GM18526 (cell line): ENCODE data around the gene ADAMTS17.

Source experiments
- POLR2A ChIP-seq: IDR thresholded peaks from 3 replicates; pipeline ENCODE4 v1.6.1; 2011; ENCODE audit not compliant: insufficient read length; ENCODE audit errors: extremely low read depth

Gene ADAMTS17

DNA sequence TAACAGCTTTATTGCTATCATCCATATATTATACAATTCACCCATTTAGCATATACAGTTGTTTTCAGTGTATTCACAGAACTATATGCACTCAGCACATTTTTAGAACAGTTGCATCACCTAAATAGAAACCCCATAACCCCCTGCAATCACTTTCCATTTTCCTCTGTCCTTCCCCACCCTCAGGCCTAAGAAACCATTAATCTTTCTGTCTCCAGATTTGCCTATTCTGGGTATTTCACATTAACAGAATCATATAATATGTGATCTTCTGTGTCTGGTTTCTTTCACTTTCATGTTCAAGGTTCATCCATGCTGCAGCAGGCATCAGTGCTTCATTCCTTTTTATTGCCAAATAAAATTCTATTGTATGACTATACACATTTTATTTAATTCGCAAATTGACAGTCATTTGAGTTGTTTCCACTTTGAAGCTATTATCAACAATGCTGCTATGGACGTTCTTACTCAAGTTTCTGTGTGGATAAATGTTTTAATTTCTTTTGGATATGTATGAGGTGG is 39.8 kb downstream of the ADAMTS17 start:
- TF ChIP-seq POLR2A, result no peak

DNA sequence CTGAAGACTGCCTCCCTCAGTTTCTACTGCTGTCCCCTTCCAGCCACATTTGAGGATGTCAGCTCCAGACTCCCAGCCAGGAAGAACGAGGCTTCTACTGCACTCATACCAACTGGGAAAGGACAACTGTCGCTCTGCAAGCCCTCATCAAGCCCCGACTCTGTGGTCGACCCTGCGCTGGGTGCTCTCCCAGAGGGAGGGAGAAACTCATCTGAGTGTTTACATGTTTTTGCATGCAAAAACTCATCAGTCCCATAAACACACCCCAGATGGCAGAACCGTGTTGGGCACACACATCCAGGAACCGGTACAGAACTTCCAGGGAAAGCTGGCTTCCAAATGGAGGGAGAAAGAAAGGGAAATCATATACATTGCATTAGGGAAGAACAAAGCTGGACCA is 43.5 kb downstream of the ADAMTS17 start:
- no peak for TF ChIP-seq POLR2A

DNA sequence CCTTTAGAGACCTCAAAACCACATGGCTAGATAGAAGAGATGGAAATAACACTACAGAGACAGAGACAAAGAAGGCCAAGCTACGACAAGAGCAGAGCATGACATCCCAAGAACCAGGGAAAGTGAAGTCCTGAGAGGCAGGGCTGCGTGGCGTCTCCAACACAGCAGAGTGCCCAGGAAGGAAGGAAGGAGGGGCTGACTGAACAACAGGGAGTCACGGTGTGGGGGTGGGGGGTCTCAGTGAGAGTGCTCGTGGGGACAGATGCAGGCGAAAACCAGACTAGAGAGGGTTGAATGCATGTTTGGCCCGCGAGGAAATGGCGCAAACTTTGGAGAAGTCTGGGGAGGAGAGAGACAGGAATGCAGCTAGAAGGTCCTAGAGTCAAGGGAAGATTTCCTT is 44.0 kb downstream of the ADAMTS17 start:
- no peak for TF ChIP-seq POLR2A

DNA sequence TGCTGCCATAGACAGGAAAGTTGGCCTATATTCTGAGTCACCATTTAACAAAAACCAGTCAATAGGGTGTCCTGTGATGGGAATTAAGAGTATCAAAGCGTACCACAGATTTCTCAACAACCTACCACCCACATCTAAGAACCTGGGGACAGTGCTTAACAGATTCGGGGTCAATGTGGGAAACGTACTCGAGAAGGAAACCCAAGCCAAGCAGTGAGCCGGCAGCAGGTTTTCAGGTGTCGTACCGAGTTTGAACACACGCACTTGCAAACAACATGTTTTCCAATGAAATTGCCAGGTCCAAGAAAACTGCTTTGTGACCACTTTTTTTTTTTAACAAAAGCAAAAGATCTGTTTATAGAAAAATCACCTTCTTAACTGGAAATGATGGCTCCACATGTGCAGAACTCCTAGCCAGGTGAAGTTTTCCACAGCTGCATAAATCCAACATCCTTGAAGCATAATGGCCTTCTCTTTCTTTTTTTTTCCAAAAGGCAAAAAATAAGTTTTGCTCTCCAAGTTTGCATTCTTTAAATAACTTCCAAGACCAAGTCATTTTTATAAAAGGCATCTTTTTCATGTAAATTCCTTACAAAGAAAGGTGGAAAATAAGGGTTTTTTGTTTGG is 45.7 kb downstream of the ADAMTS17 start:
- no peak for TF ChIP-seq POLR2A

DNA sequence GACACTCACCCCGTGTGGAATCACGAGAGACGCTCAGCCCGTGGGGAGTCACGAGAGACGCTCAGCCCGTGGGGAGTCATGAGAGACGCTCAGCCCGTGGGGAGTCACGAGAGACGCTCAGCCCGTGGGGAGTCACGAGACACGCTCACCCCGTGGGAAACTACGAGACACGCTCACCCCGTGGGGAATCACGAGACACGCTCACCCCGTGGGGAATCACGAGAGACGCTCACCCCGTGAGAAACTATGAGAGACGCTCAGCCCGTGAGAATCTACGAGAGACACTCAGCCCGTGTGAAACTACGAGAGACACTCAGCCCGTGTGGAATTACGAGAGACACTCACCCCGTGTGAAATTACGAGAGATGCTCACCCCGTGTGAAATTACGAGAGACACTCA is 49.8 kb downstream of the ADAMTS17 start:
- TF ChIP-seq POLR2A, result no peak

DNA sequence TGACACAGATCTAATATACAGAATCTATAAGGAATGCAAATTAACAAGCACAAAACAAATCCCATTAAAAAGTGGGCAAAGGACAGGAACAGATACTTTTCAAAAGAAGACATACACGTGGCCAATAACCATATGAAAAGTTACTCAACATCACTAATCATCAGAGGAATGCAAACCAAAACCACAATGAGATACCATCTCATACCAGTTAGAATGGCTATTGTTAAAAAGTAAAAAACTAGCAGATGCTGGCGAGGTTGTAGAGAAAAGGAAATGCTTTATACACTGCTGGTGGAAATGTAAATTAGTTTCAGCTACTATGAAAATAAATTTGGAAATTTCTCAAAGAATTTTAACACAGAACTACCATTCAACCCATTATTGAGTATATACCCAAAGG is 50.7 kb downstream of the ADAMTS17 start:
- no peak for TF ChIP-seq POLR2A

DNA sequence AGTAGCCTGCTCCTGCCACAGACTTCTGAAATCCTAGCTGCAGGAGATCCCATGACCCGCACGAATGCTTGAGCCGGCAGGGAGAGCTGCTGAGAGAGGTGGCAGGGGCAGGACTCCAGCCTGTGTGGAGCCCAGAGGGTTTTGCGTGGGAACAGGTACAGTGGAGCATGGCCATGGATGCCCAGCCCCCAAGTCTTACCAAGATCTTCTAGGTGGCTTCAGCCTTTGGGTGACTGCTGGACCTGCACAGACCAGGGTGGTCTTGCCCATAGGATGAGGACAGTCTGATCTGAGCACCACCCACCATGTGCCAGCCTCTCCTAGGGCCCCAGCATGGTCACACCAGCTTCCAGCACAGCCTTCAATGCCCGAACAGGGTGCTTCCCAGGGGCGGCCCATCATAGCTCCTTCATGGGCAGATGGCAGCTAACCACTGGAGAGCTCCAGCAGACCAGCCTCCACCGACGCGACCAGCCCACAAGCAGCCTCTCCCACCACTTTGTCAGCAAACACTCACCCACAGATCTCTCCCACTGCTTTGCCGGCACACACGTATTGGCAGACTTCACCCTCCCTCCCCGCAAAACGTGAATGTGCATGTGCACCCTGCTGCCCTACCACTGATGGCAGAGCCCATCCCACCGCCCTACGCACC is 56.0 kb downstream of the ADAMTS17 start:
- TF ChIP-seq POLR2A, result no peak

DNA sequence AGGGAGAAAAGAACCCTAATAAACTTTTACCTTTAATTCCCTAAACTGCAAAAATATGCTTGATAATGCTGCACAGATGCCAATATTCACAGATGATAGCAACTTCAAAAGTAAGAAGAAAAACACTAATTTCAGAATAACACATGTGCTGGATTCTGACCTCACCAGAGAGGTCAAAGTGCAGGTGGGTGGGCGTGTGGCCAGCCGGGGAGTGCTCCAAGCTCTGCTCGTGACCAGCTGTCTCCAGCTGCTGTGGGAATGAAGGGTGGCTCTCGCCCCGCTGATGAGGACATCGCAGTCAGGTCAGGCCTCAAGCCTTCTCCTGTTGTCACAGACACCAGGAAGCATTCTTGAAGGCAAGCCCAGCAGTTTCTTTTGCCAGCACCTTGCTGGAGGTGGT is 57.1 kb downstream of the ADAMTS17 start:
- no peak for TF ChIP-seq POLR2A

DNA sequence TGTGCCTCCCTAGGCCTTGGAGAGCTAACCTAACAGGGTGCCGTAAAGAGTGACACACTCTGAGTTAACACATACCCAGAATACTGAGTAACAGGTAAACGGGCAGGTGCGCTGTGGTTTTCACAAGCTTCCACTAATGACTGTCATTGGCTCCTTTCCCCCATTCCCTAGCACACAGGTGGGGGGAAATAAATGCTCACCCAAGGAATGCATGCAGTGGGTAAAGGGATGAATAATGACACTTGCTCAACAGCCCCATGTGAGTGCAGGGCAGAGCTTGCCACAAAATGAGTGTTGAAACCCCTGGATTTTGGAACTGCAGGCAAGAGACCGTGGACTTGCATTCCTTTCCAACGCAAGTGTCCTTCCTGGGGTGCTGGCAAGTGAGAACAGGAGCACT is 57.6 kb downstream of the ADAMTS17 start:
- no peak for TF ChIP-seq POLR2A

DNA sequence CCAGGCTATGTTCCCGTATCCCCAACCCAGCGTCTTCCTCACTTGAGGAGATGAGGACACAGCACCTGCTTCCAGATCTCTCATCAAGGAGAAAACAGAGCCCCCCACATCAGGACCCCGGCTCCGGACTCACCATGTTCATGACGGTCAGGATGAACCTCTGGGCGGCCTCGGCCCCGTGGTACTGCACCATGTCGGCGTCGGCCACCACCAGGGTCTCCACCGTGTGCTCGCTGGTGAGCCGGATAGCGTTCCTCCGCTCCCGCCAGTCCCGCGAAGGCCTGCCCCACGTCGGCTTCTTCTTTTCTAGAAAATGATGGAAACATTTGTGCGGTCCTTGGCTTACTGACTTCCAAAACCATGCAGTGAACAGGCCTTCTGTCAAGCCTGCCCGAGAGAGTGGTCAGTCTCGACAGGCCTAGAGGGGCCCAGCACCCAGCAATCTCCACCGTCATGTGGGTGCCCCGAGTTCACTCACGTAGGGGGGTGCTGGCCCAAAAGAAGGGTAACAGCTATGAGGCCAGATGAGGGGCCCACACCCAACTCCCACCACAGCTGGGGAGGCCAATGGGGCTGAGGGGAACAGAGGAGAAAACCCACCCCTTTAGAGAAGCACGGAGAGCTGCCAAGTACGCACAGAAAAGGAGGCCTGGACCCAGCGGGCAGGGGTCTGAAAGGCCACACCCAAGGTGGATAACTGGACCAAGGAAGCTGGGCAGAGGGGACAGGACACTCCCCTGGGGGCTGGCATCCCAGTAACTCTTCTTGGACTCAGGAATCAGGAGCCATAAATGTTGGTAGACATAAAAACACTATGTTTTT is 60.5 kb downstream of the ADAMTS17 start:
- TF ChIP-seq POLR2A, result no peak

DNA sequence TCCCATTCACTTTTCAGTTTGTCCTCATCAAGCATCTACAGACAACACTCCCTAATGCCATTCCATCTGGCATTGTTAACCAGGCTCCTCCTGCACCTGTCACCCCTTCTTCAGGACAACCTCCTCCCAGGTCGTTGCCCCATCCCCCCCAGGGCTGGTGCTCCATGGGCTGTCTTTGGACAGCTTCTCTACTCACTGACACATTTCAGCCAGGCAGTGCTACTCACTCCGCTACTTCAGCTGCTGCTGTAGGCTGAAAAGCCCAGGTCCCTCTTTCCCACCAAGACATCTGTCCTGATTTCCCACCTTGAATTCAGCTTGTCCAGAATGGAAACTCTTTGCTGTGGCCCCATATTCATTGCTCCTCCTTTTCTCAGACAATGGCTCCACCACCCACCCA is 61.9 kb downstream of the ADAMTS17 start:
- TF ChIP-seq POLR2A, result no peak

DNA sequence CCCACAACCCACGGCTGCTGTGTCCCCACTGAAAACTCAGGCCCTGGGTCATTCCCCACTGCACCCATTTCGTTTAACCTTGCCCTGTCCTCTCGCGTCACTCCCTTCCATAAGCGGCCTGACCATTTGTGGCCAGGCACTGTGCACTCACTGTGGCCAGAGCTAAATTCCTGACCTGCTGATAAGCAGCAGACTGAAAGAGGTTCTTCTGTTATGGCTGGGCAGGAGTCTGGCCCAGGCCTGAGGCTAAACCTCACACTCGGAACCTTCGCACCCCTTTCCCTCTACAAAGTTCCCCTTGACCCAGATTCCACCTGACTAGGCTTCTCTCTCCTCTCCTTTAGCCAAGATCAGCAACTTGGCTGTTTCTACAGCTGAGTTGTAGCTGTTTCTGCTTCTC is 62.3 kb downstream of the ADAMTS17 start:
- no peak for TF ChIP-seq POLR2A

DNA sequence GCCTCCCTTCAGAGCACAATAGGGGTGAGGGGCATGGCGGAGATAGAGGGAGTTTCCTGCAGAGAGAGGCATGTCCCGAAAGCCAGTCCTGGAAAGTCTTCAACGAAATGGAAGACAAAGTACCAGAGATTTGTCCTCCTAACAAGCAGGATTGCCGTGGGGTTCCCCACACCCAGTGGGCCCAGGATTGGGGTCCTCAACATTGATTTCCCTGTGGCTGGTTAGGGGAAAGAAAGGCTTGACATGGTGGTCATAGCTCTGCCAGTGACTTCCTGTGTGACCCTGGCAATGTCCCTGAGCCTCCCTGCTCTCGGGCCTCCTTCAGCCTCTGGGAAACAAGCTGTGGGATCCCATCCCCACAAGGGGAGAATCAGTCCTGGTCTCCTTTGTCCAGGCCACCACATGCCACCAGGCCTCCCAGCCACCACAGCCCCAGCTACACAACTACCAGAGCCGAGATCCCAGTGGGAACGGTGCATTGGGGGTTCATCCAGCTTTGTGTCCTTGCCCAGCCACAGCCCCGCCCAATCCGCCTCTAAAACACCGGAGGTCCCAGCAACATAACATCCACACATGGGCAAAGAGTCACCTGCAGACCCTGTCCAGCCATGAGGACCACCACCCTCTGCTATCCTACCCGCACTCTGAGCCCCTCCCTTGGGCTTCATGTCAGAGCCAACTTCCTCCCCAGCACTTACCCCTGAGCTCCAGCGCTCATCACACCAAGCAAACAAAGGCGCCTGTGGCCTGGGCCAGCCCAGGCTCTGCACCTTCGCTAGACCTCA is 63.0 kb downstream of the ADAMTS17 start:
- TF ChIP-seq POLR2A, result no peak

DNA sequence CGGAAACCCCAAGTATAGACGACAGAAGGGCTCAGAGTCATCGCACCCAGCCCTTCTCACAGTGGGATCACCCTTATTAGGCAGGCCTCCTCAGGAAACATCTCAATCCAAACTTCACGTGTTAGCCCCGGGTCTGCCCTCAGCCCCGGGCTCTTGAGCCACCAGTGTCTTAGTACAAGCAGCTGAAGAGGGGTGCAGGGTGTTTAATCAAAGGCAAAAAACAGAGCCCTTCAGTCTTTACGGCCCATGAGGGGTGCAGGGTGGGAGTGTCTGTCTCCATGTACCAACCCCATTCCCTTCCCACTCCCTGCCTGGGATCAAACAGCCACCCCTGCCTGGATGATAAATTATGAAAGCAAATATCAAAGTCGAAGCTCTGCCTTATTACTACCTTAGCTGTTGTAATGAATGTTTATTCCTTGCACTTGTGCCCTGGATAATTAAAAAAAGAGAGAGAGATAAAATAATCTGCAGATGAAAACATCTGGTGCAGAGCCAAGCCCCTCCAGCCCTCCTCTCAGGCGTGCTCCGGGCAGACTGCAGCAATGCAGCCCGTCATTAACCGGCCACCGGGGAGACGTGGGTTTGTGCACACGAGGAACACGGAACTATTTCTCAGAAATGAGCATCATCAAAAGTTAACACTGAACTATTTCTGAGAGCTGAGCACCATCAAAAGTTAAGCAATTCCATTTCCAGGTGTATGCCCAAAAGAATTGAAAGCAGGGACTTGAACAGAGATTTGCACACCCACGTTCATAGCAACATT is 64.5 kb downstream of the ADAMTS17 start:
- no peak for TF ChIP-seq POLR2A
